Stimulated activated CD4-positive, alpha-beta T cell treated with anti-CD3 and anti-CD28 coated beads, Interleukin-15, amount 100 ng/mL, for 1 hour (primary cell): ENCODE measurements around the gene P2RY2.

Experiments used
- DNase-seq, 2 donors: peaks; one replicate each; pipeline ENCODE4 v3.0.0-alpha.2; 2020; ENCODE audit warnings: low read depth in 1 of 2, low spot score in 1 of 2

The P2RY2 gene

GRCh38 chr11:73242251-73243092 is 24.4 kb downstream of the P2RY2 start:
- DNase-seq = peak; percentile 23 to 69

GRCh38 chr11:73243093-73243485 is 25.0 kb downstream of the P2RY2 start:
- no peak for DNase-seq

GRCh38 chr11:73244589-73245240 is 26.6 kb downstream of the P2RY2 start:
- no peak for DNase-seq

- DNase-seq = no peak
Observed at GRCh38 chr11:73245461-73245860, 27.4 kb downstream of the P2RY2 start.

GRCh38 chr11:73246303-73246702 is 28.2 kb downstream of the P2RY2 start:
- no peak for DNase-seq

- no peak for DNase-seq
Observed at GRCh38 chr11:73248526-73249185, 30.6 kb downstream of the P2RY2 start.

GRCh38 chr11:73249304-73249703 is 31.2 kb downstream of the P2RY2 start:
- no peak for DNase-seq

- no peak for DNase-seq
Observed at GRCh38 chr11:73249853-73250783, 32.0 kb downstream of the P2RY2 start.

GRCh38 chr11:73252577-73253191 is 34.6 kb downstream of the P2RY2 start:
- no peak for DNase-seq

- no peak for DNase-seq
Observed at GRCh38 chr11:73257342-73258103, 39.4 kb downstream of the P2RY2 start.

- no peak for DNase-seq
Observed at GRCh38 chr11:73258104-73259035, 40.3 kb downstream of the P2RY2 start.

GRCh38 chr11:73259406-73260126 is 41.5 kb downstream of the P2RY2 start:
- no peak for DNase-seq

- no peak for DNase-seq
Observed at GRCh38 chr11:73260127-73260457, 42.0 kb downstream of the P2RY2 start.

GRCh38 chr11:73262851-73263495 is 44.9 kb downstream of the P2RY2 start:
- no peak for DNase-seq

GRCh38 chr11:73263640-73264039 is 45.6 kb downstream of the P2RY2 start:
- DNase-seq = no peak

- no peak for DNase-seq
Observed at GRCh38 chr11:73265278-73265810, 47.3 kb downstream of the P2RY2 start.

GRCh38 chr11:73265853-73266645 is 48.0 kb downstream of the P2RY2 start:
- DNase-seq = no peak
